HEK293T (cell line): ENCODE data around the gene METTL18.
"Not testable (repeated sequence)": the region's sequence is repeated elsewhere in the genome, so short reads cannot be mapped to it uniquely, and the experiment has no call there.

Experiments
- CTCF ChIA-PET: fragments of 350-600 bp; formaldehyde crosslinking; extraction: SDS; loops from one replicate; lab custom pipeline; 2021; ENCODE audit warnings: antibody characterized with exemption, inconsistent platforms; lab: Yijun Ruan, JAX
- POLR2A ChIA-PET: fragments of 350-600 bp; formaldehyde crosslinking; extraction: SDS; loops from one replicate; lab custom pipeline; 2020; ENCODE audit warnings: antibody characterized with exemption, inconsistent platforms; lab: Yijun Ruan, JAX
- DNase-seq: peaks from one replicate; pipeline ENCODE4 v3.0.0; 2012; ENCODE audit warnings: mixed read lengths; ENCODE audit errors: extremely low spot score
- ARNT ChIP-seq: fragments of 450-650 bp; IDR thresholded peaks from 2 replicates; pipeline ENCODE4 v1.6.1; 2017; ENCODE audit warnings: mild to moderate bottlenecking
- BHLHE40 ChIP-seq: fragments of 450-650 bp; IDR thresholded peaks from 2 replicates; pipeline ENCODE4 v1.6.1; 2016; ENCODE audit warnings: mild to moderate bottlenecking, moderate library complexity, borderline replicate concordance
- CTBP1 ChIP-seq: fragments of 450-650 bp; IDR thresholded peaks from 2 replicates; pipeline ENCODE4 v1.6.1; 2016; ENCODE audit warnings: borderline replicate concordance
- ELF4 ChIP-seq: fragments of 450-650 bp; IDR thresholded peaks from 2 replicates; pipeline ENCODE4 v1.6.1; 2017; ENCODE audit warnings: antibody characterized with exemption
- FOXA1 ChIP-seq: fragments of 450-650 bp; IDR thresholded peaks from 2 replicates; pipeline ENCODE4 v1.6.1; 2016; ENCODE audit warnings: mild to moderate bottlenecking
- FOXK2 ChIP-seq: fragments of 450-650 bp; IDR thresholded peaks from 2 replicates; pipeline ENCODE4 v1.6.1; 2016; ENCODE audit warnings: mild to moderate bottlenecking
- FOXM1 ChIP-seq: fragments of 450-650 bp; IDR thresholded peaks from 2 replicates; pipeline ENCODE4 v1.6.1; 2017; ENCODE audit warnings: mild to moderate bottlenecking, borderline replicate concordance
- HDGF ChIP-seq: fragments of 450-650 bp; IDR thresholded peaks from 2 replicates; pipeline ENCODE4 v1.6.1; 2017; ENCODE audit warnings: antibody characterized with exemption, borderline replicate concordance
- L3MBTL2 ChIP-seq: fragments of 450-650 bp; conservative IDR thresholded peaks from 2 replicates; pipeline ENCODE4 v1.6.1; 2016; ENCODE audit warnings: mild to moderate bottlenecking
- LEF1 ChIP-seq: fragments of 450-650 bp; IDR thresholded peaks from 2 replicates; pipeline ENCODE4 v1.6.1; 2017; ENCODE audit warnings: mild to moderate bottlenecking, borderline replicate concordance
- NFRKB ChIP-seq: fragments of 450-650 bp; IDR thresholded peaks from 2 replicates; pipeline ENCODE4 v1.6.1; 2016; ENCODE audit warnings: mild to moderate bottlenecking, moderate library complexity
- PKNOX1 ChIP-seq: fragments of 450-650 bp; IDR thresholded peaks from 2 replicates; pipeline ENCODE4 v1.6.1; 2016
- SP1 ChIP-seq: fragments of 450-650 bp; IDR thresholded peaks from 2 replicates; pipeline ENCODE4 v1.6.1; 2017
- SUZ12 ChIP-seq: fragments of 450-650 bp; IDR thresholded peaks from 2 replicates; pipeline ENCODE4 v1.6.1; 2016; ENCODE audit warnings: mild to moderate bottlenecking
- TARDBP ChIP-seq: fragments of 450-650 bp; IDR thresholded peaks from 2 replicates; pipeline ENCODE4 v1.6.1; 2016
- ZNF384 ChIP-seq: fragments of 450-650 bp; IDR thresholded peaks from 2 replicates; pipeline ENCODE4 v1.6.1; 2016

The METTL18 gene

GRCh38 chr1:169812131-169812530, 17.4 kb upstream of the METTL18 start:
- ChIA-PET POLR2A (no interaction called here), CTCF (interaction anchor here (0.6 kb wide), 2 partner anchors 220 to 1997 kb away, joined by 3 to 4 read pairs; no protein-coding TSS in a partner anchor)
- no peak for TF ChIP-seq LEF1
- TF ChIP-seq PKNOX1, result no peak
- no peak for DNase-seq

- CTCF ChIA-PET, result interaction anchor here (0.6 kb wide), 1 partner anchor 220 kb away, joined by 4 read pairs; no protein-coding TSS in a partner anchor
- DNase-seq, POLR2A ChIA-PET: not testable (repeated sequence)
Observed at GRCh38 chr1:169811418-169812035, 16.8 kb upstream of the METTL18 start.

GRCh38 chr1:169809370-169810095, 14.8 kb upstream of the METTL18 start:
- ChIA-PET POLR2A (no interaction called here), CTCF (interaction anchor here (0.7 to 1.5 kb wide), 4 partner anchors 10 to 267 kb away, joined by 3 to 7 read pairs (median 4); partner anchors contain the start of gene F5)
- peak; percentile 33 for DNase-seq
- no peak for TF ChIP-seq SUZ12
- TF ChIP-seq NFRKB, result no peak
- no peak for TF ChIP-seq FOXA1
- TF ChIP-seq ELF4, result no peak
- no peak for TF ChIP-seq ARNT
- TF ChIP-seq L3MBTL2, result no peak
- no peak for TF ChIP-seq TARDBP
- TF ChIP-seq BHLHE40, result no peak
- TF ChIP-seq SP1, result no peak
- no peak for TF ChIP-seq ZNF384
- no peak for TF ChIP-seq FOXM1
- no peak for TF ChIP-seq PKNOX1
- no peak for TF ChIP-seq FOXK2
- no peak for TF ChIP-seq HDGF

GRCh38 chr1:169804941-169805340, 10.2 kb upstream of the METTL18 start:
- ChIA-PET POLR2A (no interaction called here), CTCF (no interaction called here)
- DNase-seq, result no peak
- TF ChIP-seq FOXK2 (no peak), L3MBTL2 (no peak), TARDBP (no peak)

GRCh38 chr1:169802888-169803287, 8.2 kb upstream of the METTL18 start:
- TF ChIP-seq NFRKB (no peak), ZNF384 (no peak), BHLHE40 (no peak), SP1 (no peak), ARNT (no peak), ELF4 (no peak), L3MBTL2 (no peak), SUZ12 (no peak), LEF1 (no peak), FOXK2 (no peak), FOXA1 (no peak), PKNOX1 (no peak)
- DNase-seq, result no peak
- ChIA-PET CTCF (no interaction called here), POLR2A (no interaction called here)

GRCh38 chr1:169797281-169797680, 2.6 kb upstream of the METTL18 start:
- DNase-seq, result no peak
- CTCF ChIA-PET, result no interaction called here
- TF ChIP-seq BHLHE40 (no peak), NFRKB (no peak), FOXK2 (no peak), LEF1 (no peak), FOXM1 (no peak), SUZ12 (no peak), ARNT (no peak), SP1 (no peak), PKNOX1 (no peak), FOXA1 (no peak), L3MBTL2 (no peak), TARDBP (no peak), ZNF384 (no peak), ELF4 (no peak), CTBP1 (no peak), HDGF (no peak)
- POLR2A ChIA-PET, result no interaction called here
